Lower lobe of right lung (tissue), 2 donors: ENCODE measurements around the gene LYG2. TPM values are rescaled to one million over a fixed set of nuclear protein-coding genes. Genes with fewer than 3 reads are reported as not detected.
A peak's percentile ranks its signal among the peaks of the same experiment; 100 is the strongest.

ENCODE experiments used
- ATAC-seq, 2 donors: fragments of 200-7000 bp; cut with Tn5 transposase; one replicate each; pipeline ENCODE4 v1.9.1; 2020 to 2022; ENCODE audit warnings: mild to moderate bottlenecking in 2 of 2, moderate library complexity in 2 of 2
- DNase-seq: peaks from one replicate; pipeline ENCODE4 v3.0.0-alpha.2; 2020
- H3K27ac ChIP-seq: fragments of 200-600 bp; one replicate; pipeline ENCODE4 v1.8.0; 2022
- H3K27me3 ChIP-seq: fragments of 200-600 bp; one replicate; pipeline ENCODE4 v1.8.0; 2022; ENCODE audit warnings: low read depth
- H3K36me3 ChIP-seq: fragments of 200-600 bp; one replicate; pipeline ENCODE4 v1.8.0; 2022; ENCODE audit warnings: mild to moderate bottlenecking
- H3K4me1 ChIP-seq: fragments of 200-600 bp; one replicate; pipeline ENCODE4 v1.8.0; 2022
- H3K4me3 ChIP-seq: fragments of 200-600 bp; one replicate; pipeline ENCODE4 v1.8.0; 2022; ENCODE audit warnings: mild to moderate bottlenecking
- H3K9me3 ChIP-seq: fragments of 200-600 bp; one replicate; pipeline ENCODE4 v1.8.0; 2022
- CTCF ChIP-seq: fragments of 200-600 bp; IDR thresholded peaks from one replicate; pipeline ENCODE4 v1.8.0; 2022; ENCODE audit warnings: antibody characterized with exemption, mild to moderate bottlenecking
- intact Hi-C: fragments of 100-400 bp; cut with DNase I; formaldehyde crosslinking; loops from one replicate; pipeline ENCODE4 v1.11.0; 2022
- total RNA-seq: library from RNA; stranded (reverse); fragmentation: NEBNext Ultra II Directional; extraction: Animal tissue kit (Norgen Biotek cat#: 25700); gene quantifications from one replicate; pipeline ENCODE4 v1.2.1, GENCODE V29; 2021
- donor health status: DM: no; HTN: yes; CAD: no; lungs with severe emphysema.

The LYG2 gene
- total RNA-seq, 1 donor from 2014 or later, result not detected

GRCh38 chr2:99217929-99218501 is 37.5 kb downstream of the LYG2 start:
- H3K9me3 ChIP-seq, result no peaks in the 10 kb centered on the region
- H3K36me3 ChIP-seq, result peaks cover 4% of the 10 kb centered on the region
- H3K27ac ChIP-seq, result no peak overlapping the region
- TF ChIP-seq CTCF, result no peak
- intact Hi-C loops, result no loop called here
- ATAC-seq, result no peak
- H3K4me1 ChIP-seq, result no peaks in the 10 kb centered on the region
- no peaks in the 10 kb centered on the region for H3K27me3 ChIP-seq
- no peak overlapping the region for H3K4me3 ChIP-seq
- no peak for DNase-seq

- Histone ChIP-seq H3K36me3 (peaks cover 4% of the 10 kb centered on the region), H3K4me1 (no peaks in the 10 kb centered on the region), H3K27me3 (no peaks in the 10 kb centered on the region), H3K4me3 (no peak overlapping the region), H3K27ac (no peak overlapping the region), H3K9me3 (no peaks in the 10 kb centered on the region)
- TF ChIP-seq CTCF, result no peak
- intact Hi-C loops, result no loop called here
- no peak for ATAC-seq
- no peak for DNase-seq
These were observed 39.4 kb downstream of the LYG2 start for GRCh38 chr2:99216096-99216495.

DNA sequence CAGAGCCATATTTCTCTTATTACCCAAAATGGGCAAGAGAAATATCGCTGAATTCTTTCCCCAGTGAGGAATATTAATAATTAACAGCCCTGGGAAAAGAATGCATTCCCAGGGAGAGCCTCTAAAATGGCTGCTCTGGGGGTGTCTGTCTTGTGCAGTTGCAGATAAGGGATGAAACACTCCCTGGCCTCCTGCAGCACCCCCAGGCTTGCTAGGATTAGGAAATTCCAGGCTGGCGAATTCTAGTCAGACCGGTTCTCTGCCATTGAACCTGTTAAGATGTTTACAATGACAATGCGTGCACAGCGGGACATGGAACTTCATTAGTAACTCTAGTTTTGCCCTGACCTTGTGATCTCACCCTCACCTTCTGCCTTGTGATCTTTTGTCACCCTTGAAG is 50.0 kb downstream of the LYG2 start:
- Histone ChIP-seq H3K4me1 (no peaks in the 10 kb centered on the region), H3K36me3 (no peaks in the 10 kb centered on the region), H3K4me3 (no peak overlapping the region), H3K9me3 (no peaks in the 10 kb centered on the region), H3K27me3 (no peaks in the 10 kb centered on the region), H3K27ac (no peak overlapping the region)
- intact Hi-C loops, result no loop called here
- ATAC-seq, result no peak
- DNase-seq, result no peak
- no peak for TF ChIP-seq CTCF

DNA sequence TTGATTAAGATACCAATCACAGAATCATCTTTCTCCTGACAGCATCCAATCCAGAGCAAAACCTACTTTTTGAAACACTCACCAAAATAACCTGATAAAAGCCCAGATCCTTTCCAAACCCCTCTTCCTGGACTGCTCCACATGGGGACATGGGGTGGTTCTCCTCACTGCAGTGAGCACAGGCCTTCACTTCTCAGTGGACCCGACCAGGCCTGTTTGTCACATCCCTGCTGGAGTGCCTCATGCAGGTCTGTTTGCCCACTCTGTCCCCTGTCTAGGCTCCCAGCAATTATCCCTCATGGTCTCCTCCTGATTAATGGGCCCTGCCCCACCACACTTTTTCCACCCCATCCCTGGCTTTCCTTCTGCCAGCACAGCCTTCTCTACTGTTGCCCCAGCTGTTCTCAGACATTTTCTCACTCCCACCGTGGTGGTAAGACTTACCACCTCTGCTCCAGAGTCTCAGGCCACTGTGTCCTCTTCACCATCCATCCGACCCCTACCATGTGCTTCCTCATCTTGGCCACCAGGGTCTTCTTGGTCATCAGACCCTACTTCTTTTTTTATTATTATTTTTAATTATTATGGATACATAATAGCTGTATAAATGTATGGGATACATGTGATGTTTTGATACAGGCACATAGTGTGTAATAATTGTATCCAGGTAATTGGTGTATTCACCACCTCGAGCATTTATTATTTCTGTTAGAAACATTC is 53.3 kb downstream of the LYG2 start:
- H3K4me1 ChIP-seq, result no peaks in the 10 kb centered on the region
- no peaks in the 10 kb centered on the region for H3K9me3 ChIP-seq
- H3K27ac ChIP-seq, result no peak overlapping the region
- intact Hi-C loops, result no loop called here
- peak; percentile 9 for TF ChIP-seq CTCF
- H3K4me3 ChIP-seq, result no peak overlapping the region
- no peak for ATAC-seq
- no peaks in the 10 kb centered on the region for H3K27me3 ChIP-seq
- no peak for DNase-seq
- peaks cover 12% of the 10 kb centered on the region for H3K36me3 ChIP-seq

DNA sequence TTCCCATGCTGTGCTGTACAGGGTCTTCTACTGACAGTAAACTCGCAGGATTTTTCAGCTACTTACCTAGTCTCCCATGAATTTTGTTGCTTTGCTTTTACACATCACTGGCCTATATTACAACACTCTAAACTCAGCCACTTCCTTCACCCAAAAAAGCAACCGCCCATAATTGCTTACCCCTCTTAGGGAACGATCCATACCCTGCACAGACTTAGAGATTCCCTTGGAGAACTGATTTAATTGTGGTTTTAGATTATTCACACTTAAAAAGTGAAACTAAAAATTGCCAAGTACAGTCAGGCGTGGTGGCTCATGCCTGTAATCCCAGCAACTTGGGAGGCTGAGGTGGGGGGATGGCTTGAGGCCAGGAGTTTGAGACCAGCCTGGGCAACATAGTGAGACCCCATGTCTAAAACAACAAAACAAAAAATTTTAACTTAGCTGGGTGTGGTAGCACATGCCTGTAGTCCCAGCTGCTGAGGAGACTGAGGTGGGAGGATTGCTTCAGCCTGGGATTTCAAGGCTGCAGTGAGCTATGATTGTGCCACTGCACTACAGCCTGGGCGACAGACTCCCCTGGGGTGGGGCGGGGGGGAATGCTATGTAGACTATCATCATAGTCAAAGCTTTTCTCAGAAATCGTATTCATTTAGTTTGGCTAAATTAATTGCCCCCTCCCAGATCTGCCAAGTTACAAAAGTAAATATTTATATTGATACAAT is 55.2 kb downstream of the LYG2 start:
- no peak for TF ChIP-seq CTCF
- Histone ChIP-seq H3K9me3 (no peaks in the 10 kb centered on the region), H3K27ac (no peak overlapping the region), H3K27me3 (no peaks in the 10 kb centered on the region), H3K4me1 (no peaks in the 10 kb centered on the region), H3K36me3 (peaks cover 31% of the 10 kb centered on the region), H3K4me3 (no peak overlapping the region)
- intact Hi-C loops, result no loop called here
- DNase-seq (no peak), ATAC-seq (no peak)
